Peyer's patch (tissue), 4 donors: Measurements from ENCODE around the gene ITGAD. TPM values are rescaled to one million over a fixed set of nuclear protein-coding genes. Genes with fewer than 3 reads are reported as not detected.

Experiments used
- DNase-seq, 3 donors: peaks; one replicate each; pipeline ENCODE4 v3.0.0-alpha.2; 2017 to 2019
- H3K27ac ChIP-seq, 4 donors: fragments of 200-600 bp; sonication (generic); one replicate each; pipeline ENCODE4 v1.5.1; 2016 to 2019
- H3K27me3 ChIP-seq, 2 donors: fragments of 200-600 bp; sonication (generic); one replicate each; pipeline ENCODE4 v1.5.1; 2019
- H3K36me3 ChIP-seq, 3 donors: fragments of 200-600 bp; sonication (generic); one replicate each; pipeline ENCODE4 v1.5.1; 2016 to 2019
- H3K4me1 ChIP-seq, 4 donors: fragments of 200-600 bp; sonication (generic); one replicate each; pipeline ENCODE4 v1.5.1; 2016 to 2019
- H3K4me3 ChIP-seq, 4 donors: fragments of 200-600 bp; sonication (generic); 1 replicate in 3 of 4; 2 replicates in 1 of 4; pipeline ENCODE4 v1.5.1; 2016 to 2019; ENCODE audit warnings: mild to moderate bottlenecking in 1 of 4
- H3K9me3 ChIP-seq, 4 donors: fragments of 200-600 bp; sonication (generic); one replicate each; pipeline ENCODE4 v1.5.1; 2016 to 2019; ENCODE audit warnings: mild to moderate bottlenecking in 1 of 4
- POLR2A ChIP-seq, 2 donors: fragments of 450-650 bp; IDR thresholded peaks; one replicate each; pipeline ENCODE4 v1.5.1; 2017; ENCODE audit warnings: antibody characterized with exemption in 2 of 2, mild to moderate bottlenecking in 2 of 2, moderate library complexity in 2 of 2
- total RNA-seq, 4 donors: library from RNA; depleted of rRNA; stranded (reverse); fragments of >200 nt; gene quantifications; one replicate each; pipeline ENCODE4 v1.1.0, GENCODE V29; 2016
- TF ChIP-seq, protein P1 (sequence below), 6 experiments: fragments of 450-650 bp in 4 of 6; fragments of 200-600 bp in 2 of 6; sonication (generic) in 1 of 6; IDR thresholded peaks; one replicate each; pipeline ENCODE4 v1.5.1; 2017 to 2019; ENCODE audit warnings: antibody characterized with exemption in 6 of 6, mild to moderate bottlenecking in 3 of 6, moderate library complexity in 1 of 6

The ITGAD gene
- total RNA-seq, 4 donors from 2014 or later, result 0.83 TPM; not detected in 3

DNA sequence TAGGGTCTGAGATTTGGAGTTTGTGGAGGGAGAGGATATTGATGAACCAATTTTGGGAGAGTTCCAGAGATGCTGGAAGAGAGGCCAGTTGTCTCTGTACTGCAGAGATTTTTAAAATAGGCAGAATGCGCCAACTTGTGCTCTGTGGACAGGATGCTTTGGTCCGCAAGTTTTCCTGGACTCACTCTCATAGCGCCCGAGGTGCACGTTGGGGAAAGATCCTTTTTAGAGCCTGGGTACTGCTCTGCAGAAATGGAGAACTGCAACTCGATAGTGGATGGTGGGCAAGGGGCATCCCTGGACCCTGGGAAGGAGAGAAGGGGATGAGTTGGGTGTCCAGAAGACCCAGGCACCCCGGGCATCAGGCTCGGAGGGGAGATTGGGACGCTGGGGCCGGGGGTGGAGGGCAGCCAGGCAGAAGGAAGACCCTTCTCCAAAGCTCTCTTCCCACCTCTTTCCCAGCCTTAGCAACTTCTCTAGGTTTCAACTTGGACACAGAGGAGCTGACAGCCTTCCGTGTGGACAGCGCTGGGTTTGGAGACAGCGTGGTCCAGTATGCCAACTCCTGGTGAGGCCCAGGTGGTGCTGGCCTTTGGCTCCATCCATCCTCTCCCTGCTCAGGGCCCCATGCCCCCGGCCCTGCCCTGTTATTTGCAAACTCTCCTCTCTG is 37.6 kb upstream of the ITGAD start:
- Histone ChIP-seq H3K36me3 (no peaks in the 10 kb centered on the region), H3K27me3 (no peaks in the 10 kb centered on the region), H3K4me3 (no peak overlapping the region), H3K27ac (peak overlapping the region in 1 of 4 donors; percentile 44), H3K9me3 (no peaks in the 10 kb centered on the region), H3K4me1 (peaks cover 0 to 14% (median 4%) of the 10 kb centered on the region in 4 donors)
- TF ChIP-seq POLR2A (IDR thresholded peaks at IDR 0.05), result no peak
- TF ChIP-seq, protein P1, sequence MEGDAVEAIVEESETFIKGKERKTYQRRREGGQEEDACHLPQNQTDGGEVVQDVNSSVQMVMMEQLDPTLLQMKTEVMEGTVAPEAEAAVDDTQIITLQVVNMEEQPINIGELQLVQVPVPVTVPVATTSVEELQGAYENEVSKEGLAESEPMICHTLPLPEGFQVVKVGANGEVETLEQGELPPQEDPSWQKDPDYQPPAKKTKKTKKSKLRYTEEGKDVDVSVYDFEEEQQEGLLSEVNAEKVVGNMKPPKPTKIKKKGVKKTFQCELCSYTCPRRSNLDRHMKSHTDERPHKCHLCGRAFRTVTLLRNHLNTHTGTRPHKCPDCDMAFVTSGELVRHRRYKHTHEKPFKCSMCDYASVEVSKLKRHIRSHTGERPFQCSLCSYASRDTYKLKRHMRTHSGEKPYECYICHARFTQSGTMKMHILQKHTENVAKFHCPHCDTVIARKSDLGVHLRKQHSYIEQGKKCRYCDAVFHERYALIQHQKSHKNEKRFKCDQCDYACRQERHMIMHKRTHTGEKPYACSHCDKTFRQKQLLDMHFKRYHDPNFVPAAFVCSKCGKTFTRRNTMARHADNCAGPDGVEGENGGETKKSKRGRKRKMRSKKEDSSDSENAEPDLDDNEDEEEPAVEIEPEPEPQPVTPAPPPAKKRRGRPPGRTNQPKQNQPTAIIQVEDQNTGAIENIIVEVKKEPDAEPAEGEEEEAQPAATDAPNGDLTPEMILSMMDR (IDR thresholded peaks at IDR 0.05), result no peak
- DNase-seq, result peak in 1 of 3 donors; percentile 42

DNA sequence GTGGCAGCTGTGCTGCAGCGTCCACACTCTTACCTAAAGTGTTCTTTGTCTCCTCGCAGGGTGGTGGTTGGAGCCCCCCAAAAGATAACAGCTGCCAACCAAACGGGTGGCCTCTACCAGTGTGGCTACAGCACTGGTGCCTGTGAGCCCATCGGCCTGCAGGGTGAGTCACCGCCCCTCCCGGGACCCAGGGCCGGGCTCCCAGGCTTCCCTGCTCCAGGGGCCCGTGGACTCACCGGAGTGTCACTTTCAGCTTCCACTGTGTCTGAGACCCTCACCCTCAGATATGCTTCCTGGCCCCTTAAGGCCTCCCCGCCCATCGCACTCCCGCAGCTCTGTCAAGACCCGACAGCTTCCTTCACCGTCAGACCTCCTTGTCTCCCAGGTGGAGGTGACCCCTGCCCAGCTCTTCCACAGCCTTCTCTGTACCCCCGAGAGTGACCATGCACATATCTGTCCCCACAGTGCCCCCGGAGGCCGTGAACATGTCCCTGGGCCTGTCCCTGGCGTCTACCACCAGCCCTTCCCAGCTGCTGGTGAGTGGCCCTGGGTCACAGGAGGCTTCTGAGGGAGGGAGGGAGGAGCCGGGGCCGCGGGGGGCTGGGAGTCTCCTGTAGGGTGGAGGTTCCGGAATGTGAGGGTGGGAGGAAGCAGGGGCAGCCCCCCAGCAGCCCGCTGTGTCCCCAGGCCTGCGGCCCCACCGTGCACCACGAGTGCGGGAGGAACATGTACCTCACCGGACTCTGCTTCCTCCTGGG is 36.4 kb upstream of the ITGAD start:
- Histone ChIP-seq H3K27ac (peak overlapping the region in 1 of 4 donors; percentile 31), H3K4me1 (peaks cover 0 to 13% (median 4%) of the 10 kb centered on the region in 4 donors)
- DNase-seq, result peak in 1 of 3 donors; percentile 46

DNA sequence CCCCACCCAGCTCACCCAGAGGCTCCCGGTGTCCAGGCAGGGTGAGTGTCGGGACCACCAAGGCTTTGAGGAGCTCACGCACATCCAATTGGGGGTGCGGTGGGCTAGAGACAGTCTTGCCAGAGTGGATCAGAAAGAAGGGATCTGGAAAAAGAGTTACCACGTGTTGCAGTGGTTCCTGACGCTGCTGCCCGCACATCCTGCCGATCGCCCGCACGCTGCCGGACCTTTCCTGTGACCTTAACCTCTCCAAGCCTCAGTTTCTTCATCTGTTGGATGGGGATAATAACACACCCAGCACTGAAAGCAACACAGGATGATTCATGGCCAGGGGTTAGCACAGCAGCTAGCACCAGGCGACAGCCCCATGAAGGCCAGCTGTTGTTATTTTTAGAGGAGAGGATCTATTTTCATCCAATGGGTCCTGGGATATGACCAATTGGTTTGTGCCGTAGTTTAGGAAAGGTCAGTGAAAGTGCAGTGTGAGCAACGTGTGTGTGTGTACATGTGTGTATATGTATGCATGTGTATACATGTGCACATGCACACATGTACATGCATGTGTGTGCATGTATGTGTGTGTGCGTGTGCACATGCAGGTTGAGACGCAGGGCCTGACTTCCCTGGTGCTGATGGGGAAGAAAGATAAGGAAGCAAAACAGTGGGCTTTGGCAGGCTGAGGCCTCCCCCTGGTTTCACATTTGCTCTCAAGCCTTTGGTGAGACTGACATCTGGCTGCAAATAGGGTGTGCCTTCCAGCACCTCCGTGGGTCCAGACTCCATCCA is 35.6 kb upstream of the ITGAD start:
- no peaks in the 10 kb centered on the region for H3K27me3 ChIP-seq
- peaks cover 0 to 7% (median 4%) of the 10 kb centered on the region in 4 donors for H3K4me1 ChIP-seq
- H3K36me3 ChIP-seq, result no peaks in the 10 kb centered on the region
- DNase-seq, result peak in 1 of 3 donors; percentile 44
- no peaks in the 10 kb centered on the region for H3K9me3 ChIP-seq
- TF ChIP-seq POLR2A (IDR thresholded peaks at IDR 0.05), result no peak
- TF ChIP-seq, protein P1 (IDR thresholded peaks at IDR 0.05), result no peak
- peak overlapping the region in 1 of 4 donors; percentile 31 for H3K27ac ChIP-seq
- no peak overlapping the region for H3K4me3 ChIP-seq

More for the DNA sequence above, 36.4 kb upstream of the ITGAD start:
- Histone ChIP-seq H3K27me3 (no peaks in the 10 kb centered on the region), H3K36me3 (no peaks in the 10 kb centered on the region), H3K4me3 (no peak overlapping the region), H3K9me3 (no peaks in the 10 kb centered on the region)
- TF ChIP-seq, protein P1 (IDR thresholded peaks at IDR 0.05), result no peak
- TF ChIP-seq POLR2A (IDR thresholded peaks at IDR 0.05), result no peak

GRCh38 chr16:31360251-31360650 is 32.9 kb upstream of the ITGAD start:
- DNase-seq, result peak in 1 of 3 donors; percentile 18
- no peaks in the 10 kb centered on the region for H3K36me3 ChIP-seq
- H3K27ac ChIP-seq, result no peak overlapping the region
- no peaks in the 10 kb centered on the region for H3K9me3 ChIP-seq
- H3K4me1 ChIP-seq, result peaks cover 0 to under 1% (median 0%) of the 10 kb centered on the region in 4 donors
- no peak for TF ChIP-seq POLR2A (IDR thresholded peaks at IDR 0.05)
- TF ChIP-seq, protein P1 (IDR thresholded peaks at IDR 0.05), result no peak
- no peak overlapping the region for H3K4me3 ChIP-seq
- H3K27me3 ChIP-seq, result no peaks in the 10 kb centered on the region
